Measurements from ENCODE around the gene MEF2B.

The MEF2B gene

GRCh38 chr19:19098084-19098702, 71.9 kb downstream of the MEF2B start:
- no peak for DNase-seq (ENCODE audit: low spot score)

GRCh38 chr19:19096641-19097627, 73.1 kb downstream of the MEF2B start:
- peak; percentile 87 for DNase-seq (ENCODE audit: low spot score)

DNA sequence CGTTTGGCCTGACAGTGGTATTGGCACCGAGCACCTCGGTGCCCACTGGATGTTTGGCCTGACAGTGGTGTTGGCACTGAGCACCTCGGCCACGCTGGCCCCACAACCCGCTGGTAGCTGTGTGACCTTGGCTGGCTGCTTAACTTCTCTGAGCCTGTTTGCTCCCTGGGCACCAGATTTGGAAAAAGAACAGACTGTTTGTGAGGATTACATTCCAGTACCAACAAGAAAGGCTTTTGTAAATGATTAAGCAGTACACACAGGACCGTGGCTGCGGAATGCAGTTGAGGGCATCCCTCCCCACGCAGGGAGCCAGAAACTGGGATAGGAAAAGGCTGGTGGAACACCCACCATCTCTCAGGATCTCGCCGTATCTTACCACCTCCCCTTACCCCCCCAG, 74.4 kb downstream of the MEF2B start:
- DNase-seq (ENCODE audit: low spot score) = no peak

All from HuH-7 (cell line).